Prostate gland (tissue), 2 donors: Measurements from ENCODE around the gene NRXN2.

Experiments used
- POLR2A ChIP-seq: fragments of 450-650 bp; IDR thresholded peaks from one replicate; pipeline ENCODE4 v1.6.1; 2016; ENCODE audit warnings: antibody characterized with exemption, mild to moderate bottlenecking
- TF ChIP-seq, protein P1 (sequence below), 4 experiments: fragments of 200-600 bp in 2 of 4; fragments of 450-650 bp in 2 of 4; sonication (generic) in 2 of 4; IDR thresholded peaks; 1 replicate in 3 of 4; 2 replicates in 1 of 4; pipeline ENCODE4 v1.5.1; 2016 to 2019; ENCODE audit warnings: antibody characterized with exemption in 4 of 4, mild to moderate bottlenecking in 2 of 4, moderate library complexity in 2 of 4

- TF ChIP-seq, protein P1, sequence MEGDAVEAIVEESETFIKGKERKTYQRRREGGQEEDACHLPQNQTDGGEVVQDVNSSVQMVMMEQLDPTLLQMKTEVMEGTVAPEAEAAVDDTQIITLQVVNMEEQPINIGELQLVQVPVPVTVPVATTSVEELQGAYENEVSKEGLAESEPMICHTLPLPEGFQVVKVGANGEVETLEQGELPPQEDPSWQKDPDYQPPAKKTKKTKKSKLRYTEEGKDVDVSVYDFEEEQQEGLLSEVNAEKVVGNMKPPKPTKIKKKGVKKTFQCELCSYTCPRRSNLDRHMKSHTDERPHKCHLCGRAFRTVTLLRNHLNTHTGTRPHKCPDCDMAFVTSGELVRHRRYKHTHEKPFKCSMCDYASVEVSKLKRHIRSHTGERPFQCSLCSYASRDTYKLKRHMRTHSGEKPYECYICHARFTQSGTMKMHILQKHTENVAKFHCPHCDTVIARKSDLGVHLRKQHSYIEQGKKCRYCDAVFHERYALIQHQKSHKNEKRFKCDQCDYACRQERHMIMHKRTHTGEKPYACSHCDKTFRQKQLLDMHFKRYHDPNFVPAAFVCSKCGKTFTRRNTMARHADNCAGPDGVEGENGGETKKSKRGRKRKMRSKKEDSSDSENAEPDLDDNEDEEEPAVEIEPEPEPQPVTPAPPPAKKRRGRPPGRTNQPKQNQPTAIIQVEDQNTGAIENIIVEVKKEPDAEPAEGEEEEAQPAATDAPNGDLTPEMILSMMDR (IDR thresholded peaks at IDR 0.05): no peak
- no peak for TF ChIP-seq POLR2A
Observed at GRCh38 chr11:64607381-64607985, 115.5 kb downstream of the NRXN2 start.
